HEK293 (cell line): Measurements from ENCODE around the gene PPT2.
A peak's percentile ranks its signal among the peaks of the same experiment; 100 is the strongest.

Experiments used
- BCL11A ChIP-seq: fragments of 450-650 bp; formaldehyde crosslinking; IDR thresholded peaks from 2 replicates; pipeline ENCODE4 v1.5.1; 2016; ENCODE audit warnings: low read depth, missing biosample characterization, missing genetic modification characterization
- EGR2 ChIP-seq: fragments of 450-650 bp; formaldehyde crosslinking; IDR thresholded peaks from 2 replicates; pipeline ENCODE4 v1.5.1; 2016; ENCODE audit warnings: low read depth, missing biosample characterization, missing genetic modification characterization
- HOXC10 ChIP-seq: sonication (generic); formaldehyde crosslinking; IDR thresholded peaks from 2 replicates; pipeline ENCODE4 v1.8.1; 2023; ENCODE audit warnings: mild to moderate bottlenecking, missing genetic modification reagents
- KLF1 ChIP-seq: fragments of 450-650 bp; formaldehyde crosslinking; IDR thresholded peaks from 2 replicates; pipeline ENCODE4 v1.5.1; 2016; ENCODE audit warnings: missing biosample characterization, missing genetic modification characterization
- KLF16 ChIP-seq: fragments of 450-650 bp; formaldehyde crosslinking; IDR thresholded peaks from 2 replicates; pipeline ENCODE4 v1.5.1; 2017; ENCODE audit warnings: missing biosample characterization, missing genetic modification characterization
- KLF9 ChIP-seq: fragments of 450-650 bp; formaldehyde crosslinking; IDR thresholded peaks from 2 replicates; pipeline ENCODE4 v1.5.1; 2016; ENCODE audit warnings: missing biosample characterization, missing genetic modification characterization, low read depth
- PRDM1 ChIP-seq: fragments of 450-650 bp; formaldehyde crosslinking; IDR thresholded peaks from 2 replicates; pipeline ENCODE4; 2016; ENCODE audit warnings: missing biosample characterization, missing genetic modification characterization
- REST ChIP-seq: fragments of 450-650 bp; formaldehyde crosslinking; IDR thresholded peaks from 2 replicates; pipeline ENCODE4 v1.5.1; 2016; ENCODE audit warnings: missing biosample characterization, missing genetic modification characterization
- SCRT2 ChIP-seq: fragments of 450-650 bp; formaldehyde crosslinking; IDR thresholded peaks from 2 replicates; pipeline ENCODE4 v1.5.1; 2016; ENCODE audit warnings: missing biosample characterization, missing genetic modification characterization
- SP2 ChIP-seq: fragments of 450-650 bp; formaldehyde crosslinking; IDR thresholded peaks from 2 replicates; pipeline ENCODE4 v1.5.1; 2016; ENCODE audit warnings: missing biosample characterization, missing genetic modification characterization
- YY1 ChIP-seq: fragments of 450-650 bp; formaldehyde crosslinking; IDR thresholded peaks from 2 replicates; pipeline ENCODE4 v1.5.1; 2018; ENCODE audit warnings: missing biosample characterization, missing genetic modification characterization
- YY2 ChIP-seq: fragments of 450-650 bp; formaldehyde crosslinking; IDR thresholded peaks from 2 replicates; pipeline ENCODE4 v1.5.1; 2016; ENCODE audit warnings: missing biosample characterization, missing genetic modification characterization
- ZBTB6 ChIP-seq: fragments of 450-650 bp; formaldehyde crosslinking; IDR thresholded peaks from 2 replicates; pipeline ENCODE4 v1.5.1; 2017; ENCODE audit warnings: missing biosample characterization, missing genetic modification characterization
- ZNF157 ChIP-seq: fragments of 450-650 bp; formaldehyde crosslinking; IDR thresholded peaks from 2 replicates; pipeline ENCODE4 v1.5.1; 2016; ENCODE audit warnings: missing biosample characterization, missing genetic modification characterization
- ZNF324 ChIP-seq: fragments of 450-650 bp; formaldehyde crosslinking; IDR thresholded peaks from 2 replicates; pipeline ENCODE4 v1.5.1; 2016; ENCODE audit warnings: missing biosample characterization, missing genetic modification characterization
- ZNF391 ChIP-seq: fragments of 450-650 bp; formaldehyde crosslinking; IDR thresholded peaks from 2 replicates; pipeline ENCODE4 v1.5.1; 2016; ENCODE audit warnings: low read depth, missing biosample characterization, missing genetic modification characterization, borderline replicate concordance
- ZNF518A ChIP-seq: fragments of 450-650 bp; formaldehyde crosslinking; conservative IDR thresholded peaks from 2 replicates; pipeline ENCODE4 v1.5.1; 2016; ENCODE audit warnings: low read depth, missing biosample characterization, missing genetic modification characterization
- ZNF521 ChIP-seq: fragments of 450-650 bp; formaldehyde crosslinking; IDR thresholded peaks from 2 replicates; pipeline ENCODE4 v1.5.1; 2017; ENCODE audit warnings: missing biosample characterization, mild to moderate bottlenecking, missing genetic modification characterization
- ZNF600 ChIP-seq: fragments of 450-650 bp; formaldehyde crosslinking; IDR thresholded peaks from 2 replicates; pipeline ENCODE4 v1.5.1; 2016; ENCODE audit warnings: missing biosample characterization, missing genetic modification characterization
- ZNF610 ChIP-seq: fragments of 450-650 bp; formaldehyde crosslinking; IDR thresholded peaks from 2 replicates; pipeline ENCODE4 v1.5.1; 2016; ENCODE audit warnings: missing biosample characterization, missing genetic modification characterization, borderline replicate concordance
- ZNF660 ChIP-seq: fragments of 450-650 bp; IDR thresholded peaks from 2 replicates; pipeline ENCODE4 v1.5.1; 2018; ENCODE audit warnings: missing biosample characterization, mild to moderate bottlenecking, missing genetic modification characterization
- ZNF692 ChIP-seq: fragments of 450-650 bp; formaldehyde crosslinking; IDR thresholded peaks from 2 replicates; pipeline ENCODE4 v1.5.1; 2016; ENCODE audit warnings: missing biosample characterization, missing genetic modification characterization
- ZNF76 ChIP-seq: fragments of 450-650 bp; formaldehyde crosslinking; IDR thresholded peaks from 2 replicates; pipeline ENCODE4; 2016; ENCODE audit warnings: low read depth, missing biosample characterization, missing genetic modification characterization, borderline replicate concordance
- ZNF777 ChIP-seq: fragments of 450-650 bp; formaldehyde crosslinking; IDR thresholded peaks from 2 replicates; pipeline ENCODE4 v1.5.1; 2017; ENCODE audit warnings: missing biosample characterization, missing genetic modification characterization, borderline replicate concordance
- ZNF792 ChIP-seq: fragments of 450-650 bp; formaldehyde crosslinking; IDR thresholded peaks from 2 replicates; pipeline ENCODE4 v1.5.1; 2016; ENCODE audit warnings: missing biosample characterization, missing genetic modification characterization
- ZNF843 ChIP-seq: fragments of 450-650 bp; formaldehyde crosslinking; IDR thresholded peaks from 2 replicates; pipeline ENCODE4 v1.5.1; 2016; ENCODE audit warnings: missing biosample characterization, missing genetic modification characterization

The PPT2 gene

DNA sequence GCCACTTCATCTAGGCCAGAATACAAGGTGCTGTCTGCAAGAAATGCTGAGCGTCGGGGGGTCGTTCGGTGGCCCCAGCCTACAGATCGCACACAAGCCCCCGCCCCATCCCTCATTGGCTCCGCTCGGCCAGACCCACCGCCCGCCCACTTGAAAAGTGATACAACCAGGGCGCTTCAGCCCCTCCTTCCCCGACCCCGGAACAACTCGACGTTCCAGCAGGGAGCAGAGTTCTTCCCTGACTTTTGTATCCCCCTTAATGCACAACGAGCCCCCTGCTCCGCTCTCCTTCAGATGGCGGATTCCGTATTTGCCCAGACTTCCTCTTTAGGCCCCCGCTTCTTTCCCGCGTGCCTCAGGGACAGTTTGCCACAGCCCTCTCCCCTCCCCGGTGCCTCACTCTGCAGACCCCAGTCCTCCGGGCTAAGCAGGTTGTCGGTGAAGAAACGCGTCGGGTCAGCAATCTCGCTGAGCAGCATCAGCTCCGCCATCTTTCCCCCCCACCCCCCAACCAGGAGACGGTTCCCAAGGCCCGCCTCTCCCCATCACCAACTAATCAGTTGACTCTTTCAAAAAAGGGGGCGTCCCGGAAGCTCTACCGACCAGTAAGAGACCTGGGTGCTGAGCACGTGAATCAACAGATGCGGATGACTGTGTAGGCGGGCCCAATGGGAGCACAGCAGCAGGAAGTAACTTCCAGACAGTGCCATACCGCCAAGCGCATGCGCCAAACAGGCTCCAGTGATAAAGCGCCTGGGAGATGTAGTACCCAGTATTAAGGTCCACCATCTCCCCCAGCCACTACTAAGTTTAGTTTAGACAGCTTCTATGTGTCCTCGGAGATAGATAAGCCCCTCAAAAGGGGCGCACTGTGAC lies 26.0 kb upstream of the PPT2 start, which contains the start of gene ATF6B (continued):
- TF ChIP-seq ZNF692 (tag by site-specific recombination) (peak; percentile 58), ZNF843 (peak; percentile 50; the same call in 1 of the 2 replicates), SP2 (tag by site-specific recombination) (peak; percentile 94), ZNF521 (no peak), ZNF157 (no peak), ZNF610 (tag by site-specific recombination) (peak; percentile 51; the same call in 1 of the 2 replicates), YY2 (tag by site-specific recombination) (peak; percentile 86), PRDM1 (tag by site-specific recombination) (0 out of 2 replicates have a peak, but pooled peaks have one; percentile 1), BCL11A (tag by site-specific recombination) (no peak), HOXC10 (CRISPR knock-in tag) (no peak), ZNF518A (tag by site-specific recombination) (0 out of 2 replicates have a peak, but pooled peaks have one; percentile 32), ZNF76 (tag by site-specific recombination) (peak; percentile 39), YY1 (peak; percentile 83), ZNF600 (tag by site-specific recombination) (no peak), REST (0 out of 2 replicates have a peak, but pooled peaks have one; percentile 18), ZNF660 (tag by site-specific recombination) (peak; percentile 78; the same call in 1 of the 2 replicates), KLF1 (peak; percentile 33; the same call in 1 of the 2 replicates), ZBTB6 (tag by site-specific recombination) (0 out of 2 replicates have a peak, but pooled peaks have one; percentile 26), ZNF324 (peak; percentile 72; the same call in 1 of the 2 replicates), ZNF777 (tag by site-specific recombination) (peak; percentile 42; the same call in 1 of the 2 replicates), SCRT2 (tag by site-specific recombination) (peak; percentile 94), ZNF792 (tag by site-specific recombination) (no peak), ZNF391 (peak; percentile 19; the same call in 1 of the 2 replicates), EGR2 (peak; percentile 61; the same call in 1 of the 2 replicates), KLF16 (tag by site-specific recombination) (peak; percentile 79; the same call in 1 of the 2 replicates), KLF9 (peak; percentile 73; the same call in 1 of the 2 replicates)
